ENCODE data around the gene SLX4.

GRCh38 chr16:3582276-3583165 is 28.9 kb downstream of the SLX4 start:
- TF ChIP-seq MAZ (IDR thresholded peaks at IDR 0.05; ENCODE audit: borderline replicate concordance, low read depth, low read length) = no peak
- no peak for TF ChIP-seq CTCF (IDR thresholded peaks at IDR 0.05)
- no peak for TF ChIP-seq USF2 (IDR thresholded peaks at IDR 0.05)
- TF ChIP-seq MYC (IDR thresholded peaks at IDR 0.05; ENCODE audit: borderline replicate concordance, low read length) = no peak
- no peak for TF ChIP-seq SMC3 (IDR thresholded peaks at IDR 0.05)
